ENCODE measurements around the gene TM4SF20. TPM values are rescaled to one million over a fixed set of nuclear protein-coding genes. Genes with fewer than 3 reads are reported as not detected.

TM4SF20 gene
- polyA plus RNA-seq, 3 donors: not detected

GRCh38 chr2:227423656-227424499, 44.8 kb upstream of the TM4SF20 start:
- no peak for TF ChIP-seq CTCF (IDR thresholded peaks at IDR 0.05)
- peak overlapping the region in 1 of 7 donors; percentile 30 for H3K27ac Mint-ChIP-seq
- no peak for DNase-seq
- peaks cover 21% of the 10 kb centered on the region for H3K4me1 Mint-ChIP-seq
- H3K27me3 ChIP-seq (ENCODE audit: control insufficient read depth in 2 of 2, insufficient read depth in 2 of 2, low read length in 2 of 2): no peaks in the 10 kb centered on the region
- H3K27me3 Mint-ChIP-seq (ENCODE audit: low read depth in 3 of 3): peaks cover 4 to 20% (median 5%) of the 10 kb centered on the region in 3 donors
- WGBS (ENCODE audit: insufficient coverage): 100% methylated on average over 6 of the region's 10 CpGs
- H3K27ac ChIP-seq (ENCODE audit: low read depth in 1 of 2, low read length in 2 of 2): no peak overlapping the region
- peaks cover 0 to 3% (median 2%) of the 10 kb centered on the region in 7 donors for H3K9me3 Mint-ChIP-seq
- no peaks in the 10 kb centered on the region for H3K36me3 Mint-ChIP-seq
- H2AFZ ChIP-seq (ENCODE audit: insufficient read depth, low read depth, low read length, poor library complexity, severe bottlenecking): no peak overlapping the region
- no peak overlapping the region for H3K9ac ChIP-seq (ENCODE audit: insufficient read depth, low read length, poor library complexity, severe bottlenecking)
- no peaks in the 10 kb centered on the region for H3K36me3 ChIP-seq (replicated peaks in 1 of 2; ENCODE audit: control insufficient read depth in 1 of 2, insufficient read depth in 2 of 2, low read length in 2 of 2)
- no peak overlapping the region for H3K4me3 ChIP-seq (replicated peaks in 1 of 3; ENCODE audit: low read depth in 2 of 3, low read length in 3 of 3)
- no peaks in the 10 kb centered on the region for H3K9me3 ChIP-seq (replicated peaks in 1 of 2; ENCODE audit: control insufficient read depth in 1 of 2, insufficient read depth in 1 of 2, low read length in 2 of 2)
- intact Hi-C loops (cut with micrococcal nuclease): no loop called here
- H3K4me1 ChIP-seq (ENCODE audit: control insufficient read depth in 1 of 2, insufficient read depth in 2 of 2, low read length in 2 of 2): peaks cover 8 to 32% of the 10 kb centered on the region in 2 donors
- H3K79me2 ChIP-seq (ENCODE audit: insufficient read depth, low read length): no peaks in the 10 kb centered on the region
- H4K20me1 ChIP-seq (ENCODE audit: insufficient read depth, low read length): no peaks in the 10 kb centered on the region
- no peak overlapping the region for H3K4me2 ChIP-seq (replicated peaks; ENCODE audit: extremely low read depth, low read length, poor library complexity, severe bottlenecking)
- H3K4me3 Mint-ChIP-seq: no peak overlapping the region

GRCh38 chr2:227420087-227421052, 41.3 kb upstream of the TM4SF20 start:
- 100% methylated on average over 6 of the region's 15 CpGs for WGBS (ENCODE audit: insufficient coverage)
- H3K4me3 Mint-ChIP-seq: no peak overlapping the region
- no peak for TF ChIP-seq CTCF (IDR thresholded peaks at IDR 0.05)
- Histone ChIP-seq H2AFZ (ENCODE audit: insufficient read depth, low read depth, low read length, poor library complexity, severe bottlenecking) (peak overlapping the region; percentile 20), H3K9ac (ENCODE audit: insufficient read depth, low read length, poor library complexity, severe bottlenecking) (no peak overlapping the region), H3K79me2 (ENCODE audit: insufficient read depth, low read length) (no peaks in the 10 kb centered on the region), H3K4me3 (replicated peaks in 1 of 3; ENCODE audit: low read depth in 2 of 3, low read length in 3 of 3) (no peak overlapping the region), H3K4me1 (ENCODE audit: control insufficient read depth in 1 of 2, insufficient read depth in 2 of 2, low read length in 2 of 2) (peaks cover 34 to 44% of the 10 kb centered on the region in 2 donors), H3K9me3 (replicated peaks in 1 of 2; ENCODE audit: control insufficient read depth in 1 of 2, insufficient read depth in 1 of 2, low read length in 2 of 2) (no peaks in the 10 kb centered on the region), H4K20me1 (ENCODE audit: insufficient read depth, low read length) (no peaks in the 10 kb centered on the region), H3K4me2 (replicated peaks; ENCODE audit: extremely low read depth, low read length, poor library complexity, severe bottlenecking) (no peak overlapping the region), H3K36me3 (replicated peaks in 1 of 2; ENCODE audit: control insufficient read depth in 1 of 2, insufficient read depth in 2 of 2, low read length in 2 of 2) (no peaks in the 10 kb centered on the region), H3K27me3 (ENCODE audit: control insufficient read depth in 2 of 2, insufficient read depth in 2 of 2, low read length in 2 of 2) (no peaks in the 10 kb centered on the region), H3K27ac (ENCODE audit: low read depth in 1 of 2, low read length in 2 of 2) (no peak overlapping the region)
- peak overlapping the region in 3 of 7 donors; percentile 25 to 41 (median 38) for H3K27ac Mint-ChIP-seq
- H3K9me3 Mint-ChIP-seq: no peaks in the 10 kb centered on the region
- H3K4me1 Mint-ChIP-seq: peaks cover 47% of the 10 kb centered on the region
- peaks cover 2 to 15% (median 5%) of the 10 kb centered on the region in 3 donors for H3K27me3 Mint-ChIP-seq (ENCODE audit: low read depth in 3 of 3)
- intact Hi-C loops (cut with micrococcal nuclease): no loop called here
- peaks cover 0 to 3% of the 10 kb centered on the region in 2 donors for H3K36me3 Mint-ChIP-seq
- no peak for DNase-seq
